ENCODE measurements around the gene AP1B1. TPM values are rescaled to one million over a fixed set of nuclear protein-coding genes. Genes with fewer than 3 reads are reported as not detected.

Gene AP1B1
- total RNA-seq, 2 donors from 2014 or later, result 104 to 143 TPM

- peak; percentile 83 for DNase-seq (ENCODE audit: low spot score)
Observed at GRCh38 chr22:29394931-29395581, 6.7 kb upstream of the AP1B1 start.

GRCh38 chr22:29393019-29393608 lies 4.7 kb upstream of the AP1B1 start:
- Histone ChIP-seq H3K4me1 (replicated peaks) (peaks cover 5% of the 10 kb centered on the region), H3K4me3 (no peak overlapping the region), H3K27me3 (replicated peaks; ENCODE audit: insufficient read depth) (no peaks in the 10 kb centered on the region), H3K36me3 (no peaks in the 10 kb centered on the region), H3K9me3 (no peaks in the 10 kb centered on the region), H3K27ac (peak overlapping the region in 1 of 2 donors; percentile 19)
- intact Hi-C loops (cut with DNase I), result no loop called here
- 77% methylated on average over 2 of the region's 2 CpGs for WGBS
- TF ChIP-seq POLR2A (IDR thresholded peaks at IDR 0.05) (no peak), CTCF (IDR thresholded peaks at IDR 0.05) (no peak), POLR2AphosphoS5 (IDR thresholded peaks at IDR 0.05) (no peak)
- no peak for DNase-seq (ENCODE audit: low spot score)

More at GRCh38 chr22:29394931-29395581, 6.7 kb upstream of the AP1B1 start:
- Histone ChIP-seq H3K36me3 (no peaks in the 10 kb centered on the region), H3K4me3 (no peak overlapping the region), H3K9me3 (no peaks in the 10 kb centered on the region), H3K4me1 (replicated peaks) (peaks cover 5% of the 10 kb centered on the region), H3K27me3 (replicated peaks; ENCODE audit: insufficient read depth) (no peaks in the 10 kb centered on the region), H3K27ac (peak overlapping the region in 1 of 2 donors; percentile 60)
- WGBS, result 9% methylated on average over 10 of the region's 10 CpGs
- intact Hi-C loops (cut with DNase I), result loop anchor here (5.0 kb wide), 1 partner anchor 127 kb away; no protein-coding TSS in a partner anchor
- TF ChIP-seq CTCF (IDR thresholded peaks at IDR 0.05) (peak; percentile 31 to 90 (median 82)), POLR2AphosphoS5 (IDR thresholded peaks at IDR 0.05) (peak; percentile 83), POLR2A (IDR thresholded peaks at IDR 0.05) (no peak)

- TF ChIP-seq POLR2AphosphoS5 (IDR thresholded peaks at IDR 0.05) (no peak), CTCF (IDR thresholded peaks at IDR 0.05) (no peak), POLR2A (IDR thresholded peaks at IDR 0.05) (no peak)
- Histone ChIP-seq H3K27ac (no peak overlapping the region), H3K9me3 (no peaks in the 10 kb centered on the region), H3K36me3 (no peaks in the 10 kb centered on the region), H3K27me3 (replicated peaks; ENCODE audit: insufficient read depth) (no peaks in the 10 kb centered on the region), H3K4me3 (no peak overlapping the region), H3K4me1 (replicated peaks) (peaks cover 5% of the 10 kb centered on the region)
- DNase-seq (ENCODE audit: low spot score), result no peak
- intact Hi-C loops (cut with DNase I), result no loop called here
- 88% methylated on average over 8 of the region's 8 CpGs for WGBS
Observed at GRCh38 chr22:29391546-29391945, 3.2 kb upstream of the AP1B1 start.

GRCh38 chr22:29390270-29390669 lies 1.9 kb upstream of the AP1B1 start:
- H3K4me1 ChIP-seq (replicated peaks), result peaks cover 12% of the 10 kb centered on the region
- no peak overlapping the region for H3K27ac ChIP-seq
- DNase-seq (ENCODE audit: low spot score), result no peak
- TF ChIP-seq POLR2AphosphoS5 (IDR thresholded peaks at IDR 0.05) (no peak), POLR2A (IDR thresholded peaks at IDR 0.05) (no peak), CTCF (IDR thresholded peaks at IDR 0.05) (no peak)
- 94% methylated on average over 6 of the region's 6 CpGs for WGBS
- intact Hi-C loops (cut with DNase I), result no loop called here
- H3K36me3 ChIP-seq, result no peaks in the 10 kb centered on the region
- H3K4me3 ChIP-seq, result no peak overlapping the region
- H3K9me3 ChIP-seq, result no peaks in the 10 kb centered on the region
- H3K27me3 ChIP-seq (replicated peaks; ENCODE audit: insufficient read depth), result no peaks in the 10 kb centered on the region

GRCh38 chr22:29388759-29389090 lies 355 bp upstream of the AP1B1 start:
- Histone ChIP-seq H3K9me3 (no peaks in the 10 kb centered on the region), H3K36me3 (no peaks in the 10 kb centered on the region), H3K27me3 (replicated peaks; ENCODE audit: insufficient read depth) (no peaks in the 10 kb centered on the region), H3K4me1 (replicated peaks) (peaks cover 14% of the 10 kb centered on the region), H3K4me3 (peak overlapping the region; percentile 70 to 71), H3K27ac (peak overlapping the region; percentile 84 to 85)
- no peak for TF ChIP-seq POLR2AphosphoS5 (IDR thresholded peaks at IDR 0.05)
- no peak for TF ChIP-seq CTCF (IDR thresholded peaks at IDR 0.05)
- TF ChIP-seq POLR2A (IDR thresholded peaks at IDR 0.05), result no peak
- WGBS, result 11% methylated on average over 9 of the region's 9 CpGs
- DNase-seq (ENCODE audit: low spot score), result no peak
- intact Hi-C loops (cut with DNase I), result loop anchor here (1.0 kb wide), 1 partner anchor 82 kb away; the partner anchor contains the start of gene GAS2L1
